Measurements from ENCODE around the gene EXOC2. TPM values are rescaled to one million over a fixed set of nuclear protein-coding genes. Genes with fewer than 3 reads are reported as not detected.

Gene EXOC2
- total RNA-seq, 4 donors from 2014 or later, result 10.3 to 23.9 (median 19.1) TPM

DNA sequence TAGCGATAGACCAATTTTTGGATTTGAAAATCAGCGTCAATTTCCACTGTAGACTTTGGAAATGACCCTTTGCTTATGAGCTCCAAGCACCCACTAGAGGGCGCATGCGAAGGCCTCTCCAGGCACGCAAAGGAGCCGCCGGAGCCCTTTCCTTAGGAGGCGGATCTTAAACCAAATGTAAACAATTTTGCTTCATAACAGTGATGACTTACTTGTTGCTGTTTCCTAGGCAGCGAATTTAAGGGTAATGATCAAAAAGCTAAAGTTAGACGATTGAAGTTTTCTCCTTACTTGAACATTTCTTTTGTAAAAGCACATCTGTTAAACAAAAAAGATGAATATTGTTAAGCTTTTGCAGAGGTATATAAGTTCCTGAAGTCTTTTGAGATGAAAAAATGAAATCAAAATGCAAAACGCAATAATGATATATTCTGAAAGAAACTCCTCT, 29.2 kb upstream of the EXOC2 start:
- H3K4me1 ChIP-seq, result no peaks in the 10 kb centered on the region
- H3K27ac ChIP-seq, result no peak overlapping the region
- peak; percentile 71 to 92 (median 72) for DNase-seq
- H3K36me3 ChIP-seq, result no peaks in the 10 kb centered on the region
- H3K27me3 ChIP-seq, result no peaks in the 10 kb centered on the region
- TF ChIP-seq POLR2A (IDR thresholded peaks at IDR 0.05), result no peak
- TF ChIP-seq, protein P1, sequence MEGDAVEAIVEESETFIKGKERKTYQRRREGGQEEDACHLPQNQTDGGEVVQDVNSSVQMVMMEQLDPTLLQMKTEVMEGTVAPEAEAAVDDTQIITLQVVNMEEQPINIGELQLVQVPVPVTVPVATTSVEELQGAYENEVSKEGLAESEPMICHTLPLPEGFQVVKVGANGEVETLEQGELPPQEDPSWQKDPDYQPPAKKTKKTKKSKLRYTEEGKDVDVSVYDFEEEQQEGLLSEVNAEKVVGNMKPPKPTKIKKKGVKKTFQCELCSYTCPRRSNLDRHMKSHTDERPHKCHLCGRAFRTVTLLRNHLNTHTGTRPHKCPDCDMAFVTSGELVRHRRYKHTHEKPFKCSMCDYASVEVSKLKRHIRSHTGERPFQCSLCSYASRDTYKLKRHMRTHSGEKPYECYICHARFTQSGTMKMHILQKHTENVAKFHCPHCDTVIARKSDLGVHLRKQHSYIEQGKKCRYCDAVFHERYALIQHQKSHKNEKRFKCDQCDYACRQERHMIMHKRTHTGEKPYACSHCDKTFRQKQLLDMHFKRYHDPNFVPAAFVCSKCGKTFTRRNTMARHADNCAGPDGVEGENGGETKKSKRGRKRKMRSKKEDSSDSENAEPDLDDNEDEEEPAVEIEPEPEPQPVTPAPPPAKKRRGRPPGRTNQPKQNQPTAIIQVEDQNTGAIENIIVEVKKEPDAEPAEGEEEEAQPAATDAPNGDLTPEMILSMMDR (IDR thresholded peaks at IDR 0.05), result peak; percentile 57 to 87 (median 69)
- H3K4me3 ChIP-seq, result no peak overlapping the region
- H3K9me3 ChIP-seq, result no peaks in the 10 kb centered on the region

DNA sequence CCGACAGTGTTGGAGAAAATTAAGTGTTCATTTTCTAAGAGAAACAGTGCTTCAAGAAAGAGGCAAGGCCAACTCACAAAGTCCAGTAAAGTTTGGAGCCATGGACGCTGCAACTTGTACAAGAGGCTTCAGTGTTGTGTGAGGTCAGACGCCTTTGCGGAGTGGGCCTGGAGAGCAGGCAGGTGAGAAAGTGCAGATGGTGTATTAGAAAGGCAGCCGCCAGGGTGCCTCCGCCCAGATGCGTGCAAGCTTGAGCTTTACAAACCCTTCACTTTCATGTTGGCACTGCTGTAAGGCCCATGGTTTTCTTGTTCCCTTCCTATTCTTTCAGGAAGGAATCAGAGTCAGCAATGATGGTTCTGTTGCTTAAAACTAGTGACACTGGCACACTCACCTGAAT, 25.4 kb upstream of the EXOC2 start:
- Histone ChIP-seq H3K36me3 (no peaks in the 10 kb centered on the region), H3K27ac (no peak overlapping the region), H3K4me1 (no peaks in the 10 kb centered on the region), H3K4me3 (no peak overlapping the region), H3K27me3 (no peaks in the 10 kb centered on the region), H3K9me3 (no peaks in the 10 kb centered on the region)
- no peak for TF ChIP-seq POLR2A (IDR thresholded peaks at IDR 0.05)
- TF ChIP-seq, protein P1 (IDR thresholded peaks at IDR 0.05), result no peak
- DNase-seq, result no peak

DNA sequence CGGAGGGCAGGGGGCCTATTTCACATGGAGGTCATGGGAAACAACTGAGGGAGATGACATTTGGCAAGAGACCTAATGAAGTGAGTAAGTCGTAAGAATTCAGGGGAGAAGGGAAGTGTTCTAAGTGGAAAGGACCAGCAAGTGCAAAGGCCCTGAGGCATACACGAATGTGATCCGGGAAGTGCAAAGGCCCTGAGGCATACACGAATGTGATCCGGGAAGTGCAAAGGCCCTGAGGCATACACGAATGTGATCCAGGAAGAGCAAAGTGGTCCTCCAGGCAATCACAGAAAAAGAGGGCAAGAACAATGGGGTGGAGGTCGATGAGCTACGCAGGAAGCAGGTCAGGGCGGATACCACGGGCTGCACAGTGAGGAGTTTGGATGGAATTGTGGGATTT, 24.2 kb upstream of the EXOC2 start:
- Histone ChIP-seq H3K27me3 (no peaks in the 10 kb centered on the region), H3K9me3 (no peaks in the 10 kb centered on the region), H3K4me1 (no peaks in the 10 kb centered on the region), H3K27ac (no peak overlapping the region), H3K4me3 (no peak overlapping the region), H3K36me3 (no peaks in the 10 kb centered on the region)
- TF ChIP-seq, protein P1 (IDR thresholded peaks at IDR 0.05), result no peak
- no peak for TF ChIP-seq POLR2A (IDR thresholded peaks at IDR 0.05)
- no peak for DNase-seq

DNA sequence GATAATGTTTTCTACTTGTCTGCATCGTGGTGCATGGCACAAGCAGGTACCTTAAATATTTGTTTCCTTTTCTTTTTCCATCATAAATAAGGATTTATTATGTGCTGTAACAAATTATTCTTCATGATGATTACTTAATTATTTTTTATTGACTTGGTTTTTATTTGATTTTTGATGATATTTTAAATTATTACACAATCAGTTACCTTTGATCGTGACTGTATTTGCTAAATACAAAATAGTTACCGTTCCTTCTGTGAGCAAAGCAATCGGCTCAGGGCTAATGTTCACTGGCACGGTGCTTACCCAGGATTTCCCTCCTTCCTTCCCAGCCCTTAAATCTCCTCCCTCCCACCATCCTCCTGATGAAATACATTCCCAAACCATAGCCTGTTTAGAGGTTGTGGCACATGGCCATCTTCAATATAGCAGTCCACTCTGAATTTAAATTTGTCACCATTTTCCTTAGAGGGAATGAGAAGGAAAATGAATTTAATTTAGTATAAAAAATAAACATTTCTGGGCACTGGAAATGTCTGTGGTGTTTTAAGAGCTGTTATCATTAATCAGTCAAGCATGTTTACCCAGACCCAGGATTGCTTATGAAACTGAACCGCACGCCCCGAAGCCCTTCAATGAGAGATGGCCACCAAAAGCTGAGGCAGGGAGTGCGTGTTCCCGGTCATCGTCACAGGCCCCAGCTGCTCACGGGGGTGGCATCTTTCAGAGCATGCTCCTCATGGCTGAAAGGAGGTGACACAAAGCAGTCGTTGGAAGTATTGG, 23.0 kb upstream of the EXOC2 start:
- no peak for DNase-seq

DNA sequence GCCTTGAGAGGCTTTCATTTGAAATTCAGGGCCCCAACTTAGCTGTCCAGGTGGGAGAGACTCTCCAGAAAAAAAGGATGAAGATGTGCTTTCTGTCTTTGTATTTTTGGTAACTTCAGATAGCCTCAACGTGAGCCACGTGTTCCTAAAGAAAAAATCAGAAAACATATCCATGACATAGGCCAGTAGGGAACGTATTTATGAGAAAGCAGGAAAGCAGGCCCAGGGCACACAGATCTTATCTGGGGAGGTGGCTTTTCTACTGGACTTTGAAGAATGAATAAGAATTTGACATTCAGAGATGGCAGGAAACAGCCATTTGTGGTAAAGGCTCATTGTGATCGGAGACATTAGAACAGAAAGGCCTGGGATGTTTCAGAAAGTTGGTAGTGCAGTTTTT, 21.2 kb upstream of the EXOC2 start:
- no peaks in the 10 kb centered on the region for H3K4me1 ChIP-seq
- no peak for DNase-seq
- H3K27ac ChIP-seq, result no peak overlapping the region
- H3K4me3 ChIP-seq, result no peak overlapping the region
- H3K9me3 ChIP-seq, result no peaks in the 10 kb centered on the region
- H3K27me3 ChIP-seq, result no peaks in the 10 kb centered on the region
- no peak for TF ChIP-seq POLR2A (IDR thresholded peaks at IDR 0.05)
- TF ChIP-seq, protein P1 (IDR thresholded peaks at IDR 0.05), result no peak
- H3K36me3 ChIP-seq, result no peaks in the 10 kb centered on the region

More for the DNA sequence above, 23.0 kb upstream of the EXOC2 start:
- no peaks in the 10 kb centered on the region for H3K9me3 ChIP-seq
- no peaks in the 10 kb centered on the region for H3K27me3 ChIP-seq
- no peaks in the 10 kb centered on the region for H3K36me3 ChIP-seq
- H3K27ac ChIP-seq, result peak overlapping the region in 1 of 4 donors; percentile 4
- H3K4me1 ChIP-seq, result no peaks in the 10 kb centered on the region
- TF ChIP-seq, protein P1 (IDR thresholded peaks at IDR 0.05), result no peak
- TF ChIP-seq POLR2A (IDR thresholded peaks at IDR 0.05), result no peak
- no peak overlapping the region for H3K4me3 ChIP-seq

All from Peyer's patch (tissue), 4 donors.